GM21528 (cell line): Measurements from ENCODE around the gene OSBPL3.

Experiments
- ATAC-seq: cut with Tn5 transposase; IDR thresholded peaks from one replicate; pipeline ENCODE4 v1.9.1; 2021; ENCODE audit warnings: mild to moderate bottlenecking, moderate library complexity; ENCODE audit not compliant: unreplicated experiment, low FRiP score

The OSBPL3 gene

DNA sequence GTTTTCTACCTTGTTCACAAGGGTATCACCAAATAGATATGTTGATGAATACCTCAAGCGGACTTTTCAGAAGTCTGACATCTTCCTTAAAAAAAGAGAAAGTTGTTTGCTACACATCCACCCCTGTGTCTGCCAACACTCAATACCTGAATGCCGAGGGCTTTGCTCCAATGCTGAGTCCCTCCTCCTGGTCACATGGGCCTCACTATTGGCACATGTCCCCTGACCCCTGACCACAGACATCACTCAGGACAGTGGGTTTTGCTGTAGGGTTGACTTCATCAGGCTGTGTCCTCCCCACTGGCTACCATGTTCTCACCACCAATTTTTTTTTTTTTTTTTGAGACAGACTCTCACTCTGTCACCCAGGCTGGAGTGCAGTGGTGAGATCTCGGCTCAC lies 76.4 kb downstream of the OSBPL3 start:
- no peak for ATAC-seq

DNA sequence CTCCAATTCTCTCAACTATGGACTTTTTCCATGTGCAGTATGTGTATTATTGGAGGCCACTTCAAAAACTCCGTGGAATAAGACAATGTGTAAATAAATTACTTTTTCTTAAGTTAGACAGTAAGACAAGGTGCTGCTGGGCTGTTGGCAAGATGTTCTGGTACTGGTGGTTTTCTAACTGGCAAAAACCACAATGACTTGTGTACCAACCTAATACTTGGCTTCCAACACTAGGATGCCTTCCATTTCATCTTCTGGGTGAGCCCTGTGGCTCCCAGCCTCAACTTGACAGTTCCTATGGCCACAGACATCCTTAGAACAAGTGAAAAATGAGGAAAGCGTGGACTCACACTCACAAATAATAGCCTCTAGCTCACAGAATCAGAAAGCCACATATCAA lies 77.0 kb downstream of the OSBPL3 start:
- no peak for ATAC-seq

DNA sequence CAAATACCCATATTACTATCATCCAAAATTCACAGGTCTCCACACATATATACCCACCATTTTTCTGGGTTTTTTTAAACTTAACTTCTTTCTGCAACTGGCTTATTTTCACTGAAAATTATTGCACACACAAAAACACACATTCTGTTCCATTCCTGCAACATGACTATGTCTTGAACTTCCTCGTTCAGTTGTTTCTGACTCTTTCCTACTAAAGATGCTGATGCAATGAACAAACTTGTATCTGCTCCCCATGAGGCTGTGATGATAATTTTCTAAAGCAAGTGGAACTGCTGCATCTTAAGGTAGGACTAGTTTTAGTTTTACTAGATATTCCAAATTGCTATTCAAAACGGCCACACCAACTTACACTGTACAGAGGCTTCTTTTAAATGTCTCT lies 77.7 kb downstream of the OSBPL3 start:
- no peak for ATAC-seq

GRCh38 chr7:24899905-24900304 lies 80.1 kb downstream of the OSBPL3 start:
- peak; percentile 56 for ATAC-seq

DNA sequence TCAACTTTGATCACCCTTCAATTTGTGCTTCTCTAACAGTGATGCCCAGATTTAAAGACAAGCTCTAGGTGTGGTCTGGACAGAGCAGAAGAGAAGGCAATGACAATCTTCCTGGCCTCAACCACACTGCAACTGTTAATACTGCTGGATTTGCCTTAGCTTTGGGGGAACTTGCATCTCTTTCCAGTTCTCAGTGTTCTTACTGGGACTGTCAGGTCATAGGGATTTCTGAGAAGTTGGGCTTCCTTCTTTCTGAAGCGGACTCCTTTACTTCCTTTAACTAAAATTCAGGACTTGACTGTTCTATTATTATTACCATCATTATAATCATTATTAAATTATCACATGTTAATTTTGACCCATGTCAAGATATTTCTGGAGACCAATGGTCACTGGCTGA lies 80.8 kb downstream of the OSBPL3 start:
- no peak for ATAC-seq

DNA sequence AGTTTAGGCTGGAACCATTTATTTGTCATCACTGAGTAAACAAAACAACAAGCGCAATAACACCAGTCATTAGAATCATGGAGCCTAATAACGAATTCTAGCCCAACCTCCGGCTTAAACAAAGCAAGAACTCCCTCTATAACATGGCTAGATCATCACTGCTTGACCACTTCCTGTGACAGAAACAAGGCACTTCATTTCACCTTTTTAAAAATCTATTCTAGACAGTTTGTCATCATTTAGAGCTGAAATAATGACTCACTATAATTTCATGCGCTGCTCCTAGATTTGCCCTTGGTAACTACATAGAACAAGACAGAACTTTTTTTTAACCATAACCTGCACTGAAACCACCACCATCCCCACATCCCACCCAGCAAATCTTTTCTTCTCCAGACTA lies 81.3 kb downstream of the OSBPL3 start:
- no peak for ATAC-seq

GRCh38 chr7:24896031-24896501 lies 83.9 kb downstream of the OSBPL3 start:
- peak; percentile 53 for ATAC-seq

GRCh38 chr7:24894429-24895221 lies 85.4 kb downstream of the OSBPL3 start:
- ATAC-seq = no peak

DNA sequence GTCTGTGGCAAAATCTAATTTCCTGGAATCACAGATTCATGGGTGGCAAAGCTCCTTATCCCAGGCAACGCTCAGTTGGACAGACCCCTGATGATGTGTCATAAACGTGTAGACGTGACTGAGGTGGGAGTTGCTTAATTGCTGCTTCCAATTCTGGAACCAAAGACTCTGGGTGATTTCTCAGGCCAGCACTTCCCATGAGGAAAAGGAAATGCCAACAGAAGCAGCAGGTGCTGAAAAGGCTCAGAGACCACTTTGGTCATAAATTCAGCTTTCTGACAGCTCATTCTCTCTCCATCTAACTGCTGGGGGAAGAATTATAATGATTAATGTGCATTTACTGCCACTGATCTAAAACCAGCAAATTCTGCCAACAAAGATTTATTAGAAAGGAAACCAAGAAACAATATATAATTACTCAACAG lies 88.7 kb downstream of the OSBPL3 start:
- ATAC-seq = no peak

GRCh38 chr7:24889611-24890010 lies 90.4 kb downstream of the OSBPL3 start:
- ATAC-seq = no peak

GRCh38 chr7:24888653-24889052 lies 91.3 kb downstream of the OSBPL3 start:
- no peak for ATAC-seq

DNA sequence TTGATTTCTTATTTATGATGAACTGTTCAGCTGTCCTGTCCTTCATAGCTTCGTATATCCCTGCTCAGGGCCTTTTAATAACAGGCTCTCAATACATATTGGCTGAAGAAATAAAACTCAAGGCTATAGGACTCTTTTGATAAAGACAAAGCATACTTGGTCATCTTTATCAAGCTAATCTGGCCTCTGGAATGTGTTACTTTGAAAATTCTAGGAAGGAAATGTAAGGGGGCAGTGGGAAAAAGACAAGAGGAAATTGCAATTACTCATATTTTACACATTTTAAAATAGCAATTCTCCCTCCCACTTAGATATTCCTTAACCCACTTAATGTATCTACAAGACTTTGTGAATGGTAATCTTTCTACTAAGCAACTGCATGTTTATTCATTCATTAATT lies 94.3 kb downstream of the OSBPL3 start:
- no peak for ATAC-seq

DNA sequence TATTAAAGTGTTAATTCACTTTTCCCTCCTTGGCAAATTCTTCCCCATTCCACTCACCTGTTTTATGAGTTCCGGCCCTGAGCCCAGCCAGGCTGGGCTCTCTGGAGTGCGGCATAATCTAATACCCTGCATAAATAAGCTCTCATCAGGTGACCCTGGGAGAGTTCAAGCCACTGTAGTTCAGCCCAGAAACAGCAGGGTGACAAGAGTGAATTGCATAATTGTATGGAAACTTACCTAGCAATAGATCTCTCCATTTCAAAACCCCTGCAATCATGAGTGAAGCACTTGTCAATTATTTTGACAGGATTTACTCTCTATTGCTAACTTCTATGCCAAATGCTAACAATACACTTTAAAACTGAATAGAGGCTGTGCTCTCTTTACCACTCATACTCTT lies 94.7 kb downstream of the OSBPL3 start:
- ATAC-seq = no peak

GRCh38 chr7:24884401-24884800 lies 95.6 kb downstream of the OSBPL3 start:
- no peak for ATAC-seq

DNA sequence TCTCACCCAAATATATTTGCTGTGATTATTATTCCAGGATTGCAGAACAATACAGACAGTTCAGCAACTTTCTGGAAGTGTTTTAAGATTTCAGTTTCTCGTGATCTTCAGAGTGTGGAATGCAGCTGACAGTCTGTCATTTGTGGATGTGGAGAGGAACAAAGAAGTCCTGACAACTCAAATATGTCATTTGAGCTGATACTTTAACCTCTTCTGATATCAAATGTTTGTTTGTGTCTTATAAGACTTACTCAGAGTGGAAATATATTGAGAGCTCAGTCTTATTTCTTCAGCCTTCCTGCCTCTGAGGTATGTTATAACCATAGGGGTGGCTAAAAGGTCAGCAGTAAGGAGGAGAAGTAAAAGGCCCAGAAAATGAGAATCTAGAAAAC lies 96.4 kb downstream of the OSBPL3 start:
- ATAC-seq = no peak

GRCh38 chr7:24882989-24883621 lies 96.9 kb downstream of the OSBPL3 start:
- no peak for ATAC-seq

- ATAC-seq = no peak
These were observed 98.4 kb downstream of the OSBPL3 start for GRCh38 chr7:24881623-24882022.

- ATAC-seq = no peak
These were observed 99.1 kb downstream of the OSBPL3 start for GRCh38 chr7:24880886-24881285.

DNA sequence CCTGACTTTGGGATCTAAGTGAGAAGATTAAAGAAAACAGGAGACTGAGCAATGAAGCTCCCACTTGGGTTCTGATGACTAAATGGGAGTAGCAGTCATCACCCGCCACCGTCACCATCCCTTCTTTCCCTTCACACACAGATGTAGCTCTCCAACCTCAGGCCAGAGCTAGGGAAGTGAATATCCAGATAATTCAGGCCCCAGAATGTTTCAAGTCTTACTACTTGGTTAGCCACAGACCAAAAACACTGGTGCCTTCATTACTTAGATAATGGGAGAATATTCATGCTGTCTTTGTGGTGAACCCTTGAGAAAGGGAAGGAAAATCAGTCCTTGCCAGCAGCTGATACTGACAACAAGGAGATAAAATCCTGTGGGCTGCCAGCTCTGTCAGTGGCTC lies 100.7 kb downstream of the OSBPL3 start:
- ATAC-seq = no peak

- ATAC-seq = peak; percentile 93
These were observed 102.1 kb downstream of the OSBPL3 start for GRCh38 chr7:24877790-24878311.

- ATAC-seq = no peak
These were observed 105.2 kb downstream of the OSBPL3 start for GRCh38 chr7:24874791-24875190.

DNA sequence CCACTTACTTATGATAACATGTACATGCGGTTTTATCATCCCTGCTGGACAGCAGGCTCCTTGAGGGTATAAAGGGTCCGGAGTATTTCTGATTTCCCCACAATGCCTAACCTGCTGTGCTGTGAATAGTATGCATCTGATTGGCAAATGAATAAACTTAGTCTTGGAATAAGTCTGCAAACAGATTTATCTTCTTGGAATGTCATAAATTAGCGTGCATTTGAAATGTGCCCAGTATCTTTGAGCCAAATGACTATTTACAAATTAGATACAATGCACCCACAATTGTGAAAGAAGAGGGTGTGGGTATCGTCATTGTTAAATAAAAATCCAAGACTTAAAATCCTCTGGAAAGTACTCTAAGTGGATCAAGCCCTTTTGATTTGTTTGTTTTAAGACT lies 106.0 kb downstream of the OSBPL3 start:
- no peak for ATAC-seq
